HG03378 (cell line): ENCODE results near the gene C4orf50.

ENCODE experiments used
- ATAC-seq: cut with Tn5 transposase; IDR thresholded peaks from one replicate; pipeline ENCODE4 v1.9.1; 2021; ENCODE audit warnings: mild to moderate bottlenecking, moderate library complexity; ENCODE audit not compliant: unreplicated experiment

The C4orf50 gene

GRCh38 chr4:6018331-6018730 is at the start of gene C4orf50:
Gene C4orf50 (minus strand): TSS chr4:6018431.
- ATAC-seq: no peak

GRCh38 chr4:6065934-6066590 is 47.8 kb upstream of the C4orf50 start:
- no peak for ATAC-seq

GRCh38 chr4:6065166-6065565 is 46.9 kb upstream of the C4orf50 start:
- no peak for ATAC-seq

- ATAC-seq: no peak
Observed at GRCh38 chr4:6064383-6064782, 46.2 kb upstream of the C4orf50 start.

GRCh38 chr4:6063684-6064083 is 45.5 kb upstream of the C4orf50 start:
- ATAC-seq: no peak

- no peak for ATAC-seq
Observed at GRCh38 chr4:6062133-6062532, 43.9 kb upstream of the C4orf50 start.

GRCh38 chr4:6059375-6059805 is 41.2 kb upstream of the C4orf50 start:
- no peak for ATAC-seq

- no peak for ATAC-seq
Observed at GRCh38 chr4:6058531-6059374, 40.5 kb upstream of the C4orf50 start.

GRCh38 chr4:6056976-6057766 is 38.9 kb upstream of the C4orf50 start:
- ATAC-seq: no peak

- ATAC-seq: no peak
Observed at GRCh38 chr4:6055436-6055835, 37.2 kb upstream of the C4orf50 start.

GRCh38 chr4:6055030-6055429 is 36.8 kb upstream of the C4orf50 start:
- no peak for ATAC-seq

GRCh38 chr4:6054162-6054922 is 36.1 kb upstream of the C4orf50 start:
- ATAC-seq: no peak

- no peak for ATAC-seq
Observed at GRCh38 chr4:6052679-6053078, 34.4 kb upstream of the C4orf50 start.

GRCh38 chr4:6050551-6050950 is 32.3 kb upstream of the C4orf50 start:
- no peak for ATAC-seq

- ATAC-seq: no peak
Observed at GRCh38 chr4:6049985-6050384, 31.8 kb upstream of the C4orf50 start.

GRCh38 chr4:6049278-6049677 is 31.0 kb upstream of the C4orf50 start:
- ATAC-seq: no peak

GRCh38 chr4:6048537-6048936 is 30.3 kb upstream of the C4orf50 start:
- no peak for ATAC-seq

- ATAC-seq: no peak
Observed at GRCh38 chr4:6047130-6047673, 29.0 kb upstream of the C4orf50 start.

GRCh38 chr4:6046526-6047129 is 28.4 kb upstream of the C4orf50 start:
- no peak for ATAC-seq

- no peak for ATAC-seq
Observed at GRCh38 chr4:6044805-6045204, 26.6 kb upstream of the C4orf50 start.
